HG03439 (cell line): ENCODE results near the gene PRTFDC1.

Experiments used
- ATAC-seq: cut with Tn5 transposase; IDR thresholded peaks from one replicate; pipeline ENCODE4 v1.9.1; 2021; ENCODE audit warnings: mild to moderate bottlenecking, moderate library complexity; ENCODE audit not compliant: unreplicated experiment

Gene PRTFDC1

GRCh38 chr10:24908793-24909423, 43.5 kb downstream of the PRTFDC1 start:
- ATAC-seq: no peak

GRCh38 chr10:24907956-24908355, 44.5 kb downstream of the PRTFDC1 start:
- no peak for ATAC-seq

DNA sequence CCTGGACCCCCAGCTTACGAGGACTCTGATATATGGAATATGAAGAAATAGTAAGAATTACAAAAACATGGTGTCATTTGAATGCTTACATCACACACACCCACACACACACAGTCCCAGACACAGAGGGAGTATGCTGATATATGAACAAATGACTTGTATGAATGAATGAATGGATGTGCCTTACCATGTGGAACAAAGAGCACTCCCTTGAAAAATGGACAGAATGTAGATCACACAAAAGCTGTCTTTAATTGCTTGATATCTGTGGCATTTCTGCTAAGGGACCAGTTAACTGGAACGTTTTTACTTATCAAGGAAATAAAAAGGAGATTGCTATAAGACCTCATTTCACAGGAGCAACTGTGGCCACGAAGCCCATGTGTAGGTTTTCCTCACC, 46.0 kb downstream of the PRTFDC1 start:
- no peak for ATAC-seq

DNA sequence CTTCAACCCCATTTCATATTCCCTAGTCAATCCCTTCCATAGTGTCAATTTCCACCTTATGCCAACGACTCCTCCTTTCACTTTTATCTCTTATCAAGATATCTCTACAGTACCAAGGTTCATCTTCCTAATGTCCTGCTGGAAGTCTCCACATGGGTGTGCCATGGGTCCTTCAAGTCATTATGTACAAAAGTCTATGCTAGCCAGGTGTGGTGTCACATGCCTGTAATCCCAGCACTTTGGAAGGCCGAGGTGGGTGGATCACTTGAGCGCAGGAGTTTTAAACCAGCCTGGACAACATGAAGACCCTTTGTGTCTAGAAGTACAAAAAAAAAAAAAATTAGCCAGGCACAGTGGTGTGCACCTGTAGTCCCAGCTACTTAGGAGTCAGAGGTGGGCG, 47.6 kb downstream of the PRTFDC1 start:
- ATAC-seq: no peak

- no peak for ATAC-seq
Measured at GRCh38 chr10:24902400-24902728, 50.0 kb downstream of the PRTFDC1 start.

DNA sequence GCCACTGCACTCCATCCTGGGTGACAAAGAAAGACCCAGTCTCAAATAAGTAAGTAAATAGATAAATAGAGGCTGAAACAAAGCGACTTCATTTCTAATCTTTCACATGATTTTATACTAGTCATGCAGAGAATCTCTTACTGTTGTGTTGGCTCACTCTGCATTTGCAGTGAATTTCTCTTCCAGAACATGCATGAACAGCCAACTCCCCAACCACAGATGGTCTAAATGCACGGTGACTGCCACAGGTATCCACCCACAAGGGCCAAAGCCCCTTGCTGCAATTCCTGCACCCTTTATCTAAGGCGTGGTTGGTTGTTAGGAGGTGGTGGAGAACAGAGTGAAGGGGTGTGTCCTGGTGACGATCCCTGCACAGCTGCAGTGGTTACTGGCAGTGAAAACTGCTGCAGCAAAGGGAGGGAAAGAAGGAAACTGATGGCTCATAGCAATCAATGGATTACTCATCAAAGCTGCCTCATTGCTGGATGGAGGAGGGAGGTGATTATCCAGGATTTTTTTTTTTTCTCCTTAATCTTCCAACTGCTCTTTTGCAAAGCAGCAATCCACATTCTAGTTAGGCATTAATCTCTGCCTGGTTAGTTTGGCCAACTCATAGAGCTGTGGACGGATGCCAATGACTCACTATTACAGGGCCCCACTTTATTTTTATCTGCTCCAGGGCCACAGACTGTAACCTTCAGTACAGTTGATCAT, 50.6 kb downstream of the PRTFDC1 start:
- no peak for ATAC-seq

GRCh38 chr10:24900888-24901685, 51.3 kb downstream of the PRTFDC1 start:
- peak; percentile 90 for ATAC-seq

DNA sequence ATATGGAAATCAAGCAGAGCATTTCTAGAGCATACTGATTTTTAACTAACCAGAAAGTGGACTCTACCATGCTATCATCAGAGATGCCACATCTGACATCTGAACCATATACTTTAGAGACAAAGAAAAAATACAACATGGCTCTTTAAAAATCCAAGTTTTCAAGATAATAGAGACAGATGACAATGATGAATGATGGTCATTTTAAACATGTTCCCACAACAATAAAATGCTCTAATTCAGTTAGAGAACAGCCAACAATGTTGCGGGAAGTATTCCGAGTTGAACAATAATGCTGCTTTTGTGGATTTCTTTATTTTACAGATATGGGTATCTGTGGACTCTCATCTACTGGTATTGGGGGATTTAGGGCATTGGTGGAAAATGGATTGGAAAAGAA, 52.8 kb downstream of the PRTFDC1 start:
- no peak for ATAC-seq

DNA sequence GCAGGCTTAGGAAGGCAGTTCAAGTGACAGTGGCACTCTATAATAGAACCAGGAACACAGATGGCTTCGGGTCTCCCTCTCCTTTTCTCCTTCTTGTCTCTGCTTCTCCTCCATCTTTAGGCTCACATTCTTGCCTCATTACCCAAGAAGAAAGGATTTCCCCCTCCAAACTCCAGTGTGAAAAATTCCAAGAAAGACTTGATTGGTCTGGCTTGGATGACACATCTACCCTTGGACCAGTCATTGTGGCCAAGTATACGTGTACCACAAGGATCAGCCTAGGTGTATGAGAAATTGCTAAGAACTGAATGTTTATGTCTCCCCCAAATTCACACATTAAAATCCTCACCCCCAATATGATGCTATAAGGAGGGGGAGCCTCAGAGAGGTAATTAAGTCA, 53.9 kb downstream of the PRTFDC1 start:
- no peak for ATAC-seq

DNA sequence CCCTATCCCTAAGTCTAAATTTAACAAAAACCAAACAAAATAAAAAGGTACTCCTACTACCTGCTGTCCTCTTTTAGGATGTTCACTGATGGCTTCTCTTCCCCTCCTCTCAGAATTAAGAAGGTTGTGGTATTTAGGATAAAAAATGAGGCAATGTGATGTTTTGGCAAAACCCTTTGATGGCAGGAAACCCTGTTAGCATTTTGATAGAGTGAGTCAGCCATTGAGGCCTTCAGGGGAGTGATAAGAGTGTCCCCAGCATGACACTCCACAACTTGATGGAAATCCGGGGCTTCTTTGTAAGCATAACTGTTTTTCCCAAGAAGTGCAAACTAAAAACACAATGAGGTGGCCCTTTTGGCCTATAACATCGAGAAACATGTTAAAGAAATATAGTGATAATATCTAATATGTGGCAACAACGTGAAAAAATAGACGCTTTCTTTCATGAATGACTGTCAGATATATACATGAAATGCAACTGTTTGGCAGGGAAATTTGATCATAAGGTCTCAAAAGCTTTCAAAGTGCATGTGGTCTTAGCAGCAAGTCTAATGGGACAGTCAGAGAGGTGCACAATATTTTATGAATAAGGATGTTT, 55.0 kb downstream of the PRTFDC1 start:
- ATAC-seq: no peak

GRCh38 chr10:24894728-24895127, 57.7 kb downstream of the PRTFDC1 start:
- ATAC-seq: no peak

GRCh38 chr10:24894309-24894708, 58.1 kb downstream of the PRTFDC1 start:
- ATAC-seq: no peak

GRCh38 chr10:24893127-24893526, 59.3 kb downstream of the PRTFDC1 start:
- no peak for ATAC-seq

DNA sequence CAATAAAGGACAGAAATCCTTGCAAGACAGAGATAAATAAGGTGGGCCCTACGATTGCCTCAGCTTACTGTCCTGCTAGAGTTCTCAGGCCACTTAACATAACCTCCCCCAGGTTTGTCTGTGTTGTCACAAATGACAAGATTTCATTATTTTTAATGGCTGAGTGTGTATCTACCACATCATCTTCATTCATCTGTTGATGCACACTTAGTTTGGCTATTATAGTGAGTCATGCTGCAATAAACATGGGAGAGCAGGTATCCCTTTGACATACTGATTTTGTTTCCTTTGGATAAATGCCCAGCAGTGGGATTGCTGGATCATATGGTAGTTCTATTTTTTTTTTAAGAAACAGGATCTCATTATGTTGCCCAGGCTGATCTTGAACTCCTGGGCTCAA, 60.6 kb downstream of the PRTFDC1 start:
- ATAC-seq: no peak

DNA sequence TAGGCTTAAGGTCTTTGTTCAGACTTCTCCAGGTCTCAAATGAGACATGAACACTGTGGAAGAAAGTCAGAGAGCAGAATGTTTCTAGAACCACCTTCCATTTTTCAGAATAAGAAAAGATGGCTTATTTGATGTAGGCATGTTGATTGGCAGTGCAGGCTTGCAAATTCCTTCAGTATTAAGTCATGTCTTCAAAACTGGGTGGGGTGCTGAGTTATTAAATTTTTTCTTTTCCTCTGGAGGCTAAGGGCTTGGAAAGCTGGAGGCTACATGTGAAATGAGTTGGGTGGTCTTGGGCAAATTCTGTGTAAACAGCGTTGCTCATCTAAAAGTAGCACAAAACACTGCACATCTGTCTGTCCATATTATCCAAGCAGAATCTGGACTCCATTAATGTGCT, 62.8 kb downstream of the PRTFDC1 start:
- no peak for ATAC-seq

- peak; percentile 18 for ATAC-seq
Measured at GRCh38 chr10:24887855-24888231, 64.6 kb downstream of the PRTFDC1 start.

- ATAC-seq: no peak
Measured at GRCh38 chr10:24886290-24886680, 66.1 kb downstream of the PRTFDC1 start.

GRCh38 chr10:24885551-24886289, 66.7 kb downstream of the PRTFDC1 start:
- ATAC-seq: no peak

- no peak for ATAC-seq
Measured at GRCh38 chr10:24884793-24885192, 67.6 kb downstream of the PRTFDC1 start.

DNA sequence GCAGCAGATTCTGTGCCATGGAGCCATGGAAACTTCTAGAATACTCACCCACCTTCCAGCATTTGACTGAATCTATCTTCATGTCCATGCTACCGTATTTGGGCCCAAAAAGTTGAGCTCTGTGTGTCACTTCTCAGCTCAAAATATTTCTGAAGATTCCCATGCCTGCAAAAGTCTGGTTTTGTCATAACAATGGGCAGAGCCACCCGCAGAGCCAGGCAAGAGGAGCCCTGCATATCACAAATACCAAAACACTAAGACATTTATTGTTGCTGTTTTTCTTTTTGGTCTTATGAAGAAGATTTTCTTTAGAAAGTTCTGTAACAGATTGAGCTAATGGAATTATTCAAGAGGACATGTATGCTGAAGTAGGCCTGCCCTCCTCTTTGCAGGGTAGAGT, 68.1 kb downstream of the PRTFDC1 start:
- no peak for ATAC-seq

GRCh38 chr10:24883176-24883575, 69.2 kb downstream of the PRTFDC1 start:
- no peak for ATAC-seq
